Mammary epithelial cell (primary cell): ENCODE measurements around the gene GDPD1.

Experiments used
- EZH2 ChIP-seq: IDR thresholded peaks from 2 replicates; pipeline ENCODE4 v1.6.1; 2012; ENCODE audit warnings: low read length, inconsistent platforms, borderline replicate concordance
- TF ChIP-seq, protein P1 (sequence below), 2 donors: IDR thresholded peaks in 1 of 2; conservative IDR thresholded peaks in 1 of 2; 2 replicates each; pipeline ENCODE4 v1.5.1; 2011 to 2012; ENCODE audit warnings: inconsistent platforms in 2 of 2, low read length in 2 of 2, mild to moderate bottlenecking in 2 of 2, control low read depth in 1 of 2, low read depth in 1 of 2; ENCODE audit not compliant: insufficient read depth in 1 of 2; ENCODE audit errors: extremely low read depth in 1 of 2

DNA sequence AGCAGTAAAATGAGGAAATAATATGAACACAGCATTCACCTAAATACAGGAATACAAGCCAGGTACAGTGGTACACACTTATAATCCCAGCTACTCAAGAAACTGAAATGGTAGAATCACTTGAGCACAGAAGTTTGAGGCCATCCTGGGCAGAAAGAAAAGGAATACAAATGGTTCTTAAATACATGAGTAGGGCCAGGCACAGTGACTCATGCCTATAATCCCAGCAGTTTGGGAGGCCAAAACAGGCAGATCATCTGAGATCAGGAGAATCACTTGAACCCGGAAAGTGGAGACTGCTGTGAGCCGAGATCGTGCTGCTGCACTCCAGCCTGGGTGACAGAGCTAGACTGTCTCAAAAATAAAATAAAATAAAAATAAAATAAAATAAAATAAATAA, 33.5 kb upstream of the GDPD1 start:
- TF ChIP-seq, protein P1, sequence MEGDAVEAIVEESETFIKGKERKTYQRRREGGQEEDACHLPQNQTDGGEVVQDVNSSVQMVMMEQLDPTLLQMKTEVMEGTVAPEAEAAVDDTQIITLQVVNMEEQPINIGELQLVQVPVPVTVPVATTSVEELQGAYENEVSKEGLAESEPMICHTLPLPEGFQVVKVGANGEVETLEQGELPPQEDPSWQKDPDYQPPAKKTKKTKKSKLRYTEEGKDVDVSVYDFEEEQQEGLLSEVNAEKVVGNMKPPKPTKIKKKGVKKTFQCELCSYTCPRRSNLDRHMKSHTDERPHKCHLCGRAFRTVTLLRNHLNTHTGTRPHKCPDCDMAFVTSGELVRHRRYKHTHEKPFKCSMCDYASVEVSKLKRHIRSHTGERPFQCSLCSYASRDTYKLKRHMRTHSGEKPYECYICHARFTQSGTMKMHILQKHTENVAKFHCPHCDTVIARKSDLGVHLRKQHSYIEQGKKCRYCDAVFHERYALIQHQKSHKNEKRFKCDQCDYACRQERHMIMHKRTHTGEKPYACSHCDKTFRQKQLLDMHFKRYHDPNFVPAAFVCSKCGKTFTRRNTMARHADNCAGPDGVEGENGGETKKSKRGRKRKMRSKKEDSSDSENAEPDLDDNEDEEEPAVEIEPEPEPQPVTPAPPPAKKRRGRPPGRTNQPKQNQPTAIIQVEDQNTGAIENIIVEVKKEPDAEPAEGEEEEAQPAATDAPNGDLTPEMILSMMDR (conservative IDR thresholded peaks at IDR 0.05 in 1 of 2, IDR thresholded peaks at IDR 0.05 in 1 of 2; ENCODE audit: extremely low read depth in 1 of 2, insufficient read depth in 1 of 2, low read depth in 1 of 2, low read length in 2 of 2) = no peak
- no peak for TF ChIP-seq EZH2
